Tibial artery (tissue), 4 donors: ENCODE data around the gene TMEM247.
A peak's percentile ranks its signal among the peaks of the same experiment; 100 is the strongest.

ENCODE experiments used
- DNase-seq, 2 donors: peaks; one replicate each; pipeline ENCODE4 v3.0.0-alpha.2; 2019
- H3K27ac ChIP-seq, 2 donors: fragments of 200-600 bp; sonication (generic) in 1 of 2; 1 replicate in 1 of 2; 2 replicates in 1 of 2; pipeline ENCODE4 v1.5.1; 2018 to 2019; ENCODE audit warnings: mild to moderate bottlenecking in 1 of 2
- H3K27me3 ChIP-seq, 2 donors: fragments of 200-600 bp; sonication (generic) in 1 of 2; one replicate each; pipeline versions ENCODE4 v1.5.1 to v1.6.0; 2016 to 2019
- H3K36me3 ChIP-seq, 3 donors: fragments of 200-600 bp; sonication (generic) in 2 of 3; one replicate each; pipeline ENCODE4 v1.5.1; 2016 to 2019; ENCODE audit warnings: mild to moderate bottlenecking in 2 of 3
- H3K4me1 ChIP-seq, 4 donors: fragments of 200-600 bp; sonication (generic) in 2 of 4; 1 replicate in 3 of 4; 2 replicates in 1 of 4; pipeline ENCODE4 v1.5.1; 2016 to 2019
- H3K4me3 ChIP-seq, 2 donors: fragments of 200-600 bp; sonication (generic) in 1 of 2; 1 replicate in 1 of 2; 2 replicates in 1 of 2; pipeline ENCODE4 v1.5.1; 2018 to 2019; ENCODE audit warnings: mild to moderate bottlenecking in 2 of 2
- H3K9me3 ChIP-seq, 3 donors: fragments of 200-600 bp; sonication (generic) in 1 of 3; one replicate each; pipeline ENCODE4 v1.5.1; 2016 to 2019
- CTCF ChIP-seq, 2 experiments: fragments of 200-600 bp in 1 of 2; fragments of 450-650 bp in 1 of 2; IDR thresholded peaks; one replicate each; pipeline ENCODE4 v1.5.1; 2017 to 2019; ENCODE audit warnings: antibody characterized with exemption in 2 of 2, mild to moderate bottlenecking in 1 of 2, moderate library complexity in 1 of 2
- intact Hi-C: fragments of 100-400 bp; cut with DNase I; formaldehyde crosslinking; loops from one replicate; pipeline ENCODE4 v1.15.0; 2023; ENCODE audit warnings: low total_unique reads

Gene TMEM247

GRCh38 chr2:46500801-46501200 is 21.4 kb downstream of the TMEM247 start:
- peak overlapping the region in 1 of 2 donors; percentile 60 for H3K4me3 ChIP-seq

GRCh38 chr2:46502291-46502885 is 23.0 kb downstream of the TMEM247 start:
- no peak for DNase-seq
- intact Hi-C loops: no loop called here
- no peaks in the 10 kb centered on the region for H3K27me3 ChIP-seq
- no peak overlapping the region for H3K4me3 ChIP-seq
- no peaks in the 10 kb centered on the region for H3K9me3 ChIP-seq
- peaks cover 0 to 10% (median 5%) of the 10 kb centered on the region in 4 donors for H3K4me1 ChIP-seq
- H3K27ac ChIP-seq: no peak overlapping the region
- TF ChIP-seq CTCF (IDR thresholded peaks at IDR 0.05): no peak
- H3K36me3 ChIP-seq: no peaks in the 10 kb centered on the region

More at GRCh38 chr2:46500801-46501200, 21.4 kb downstream of the TMEM247 start:
- Histone ChIP-seq H3K9me3 (no peaks in the 10 kb centered on the region), H3K4me1 (peaks cover 0 to 10% (median 5%) of the 10 kb centered on the region in 4 donors), H3K27me3 (no peaks in the 10 kb centered on the region), H3K27ac (peak overlapping the region in 1 of 2 donors; percentile 82), H3K36me3 (no peaks in the 10 kb centered on the region)
- intact Hi-C loops: no loop called here
- TF ChIP-seq CTCF (IDR thresholded peaks at IDR 0.05): no peak
- no peak for DNase-seq

- intact Hi-C loops: loop anchor here (2.0 kb wide), 1 partner anchor 33 kb away; no protein-coding TSS in a partner anchor
- DNase-seq: no peak
- H3K4me3 ChIP-seq: no peak overlapping the region
- H3K36me3 ChIP-seq: no peaks in the 10 kb centered on the region
- no peaks in the 10 kb centered on the region for H3K9me3 ChIP-seq
- H3K27me3 ChIP-seq: no peaks in the 10 kb centered on the region
- no peak for TF ChIP-seq CTCF (IDR thresholded peaks at IDR 0.05)
- no peak overlapping the region for H3K27ac ChIP-seq
- peaks cover 0 to 10% (median 5%) of the 10 kb centered on the region in 4 donors for H3K4me1 ChIP-seq
These were observed 24.3 kb downstream of the TMEM247 start for GRCh38 chr2:46503686-46504085.

- H3K4me3 ChIP-seq: no peak overlapping the region
- H3K27ac ChIP-seq: no peak overlapping the region
- no peaks in the 10 kb centered on the region for H3K27me3 ChIP-seq
- no peak for TF ChIP-seq CTCF (IDR thresholded peaks at IDR 0.05)
- no peak for DNase-seq
- peaks cover 0 to 10% (median 3%) of the 10 kb centered on the region in 4 donors for H3K4me1 ChIP-seq
- H3K9me3 ChIP-seq: no peaks in the 10 kb centered on the region
- H3K36me3 ChIP-seq: no peaks in the 10 kb centered on the region
- intact Hi-C loops: loop anchor here (2.0 kb wide), 1 partner anchor 33 kb away; no protein-coding TSS in a partner anchor
These were observed 24.9 kb downstream of the TMEM247 start for GRCh38 chr2:46504221-46504620.

GRCh38 chr2:46504685-46505471 is 25.5 kb downstream of the TMEM247 start:
- no peak for TF ChIP-seq CTCF (IDR thresholded peaks at IDR 0.05)
- no peak for DNase-seq

More at GRCh38 chr2:46504685-46505471, 25.5 kb downstream of the TMEM247 start:
- Histone ChIP-seq H3K4me3 (no peak overlapping the region), H3K9me3 (no peaks in the 10 kb centered on the region), H3K27me3 (no peaks in the 10 kb centered on the region), H3K27ac (no peak overlapping the region), H3K4me1 (peaks cover 0 to 5% (median 0%) of the 10 kb centered on the region in 4 donors), H3K36me3 (no peaks in the 10 kb centered on the region)
- intact Hi-C loops: loop anchor here (2.0 kb wide), 1 partner anchor 32 kb away; no protein-coding TSS in a partner anchor
